DMS 273 treated with DMSO at 0.1 percent for 48 hours (cell line): Measurements from ENCODE around the gene NINJ1.
A peak's percentile ranks its signal among the peaks of the same experiment; 100 is the strongest.

Source experiments
- DNase-seq: peaks from one replicate; lab custom pipeline; 2025; lab: John Stamatoyannopoulos, UW

The NINJ1 gene

GRCh38 chr9:93086447-93087224, 47.4 kb downstream of the NINJ1 start:
- DNase-seq, result no peak

GRCh38 chr9:93085676-93086075, 48.4 kb downstream of the NINJ1 start:
- no peak for DNase-seq

GRCh38 chr9:93084471-93084881, 49.6 kb downstream of the NINJ1 start:
- DNase-seq, result no peak

GRCh38 chr9:93083592-93084470, 50.2 kb downstream of the NINJ1 start:
- no peak for DNase-seq

GRCh38 chr9:93082841-93083411, 51.1 kb downstream of the NINJ1 start:
- DNase-seq, result no peak

- no peak for DNase-seq
Measured at GRCh38 chr9:93081931-93082330, 52.1 kb downstream of the NINJ1 start.

- no peak for DNase-seq
Measured at GRCh38 chr9:93081081-93081529, 52.9 kb downstream of the NINJ1 start.

- no peak for DNase-seq
Measured at GRCh38 chr9:93080406-93080805, 53.6 kb downstream of the NINJ1 start.

- no peak for DNase-seq
Measured at GRCh38 chr9:93079371-93079770, 54.7 kb downstream of the NINJ1 start.

- no peak for DNase-seq
Measured at GRCh38 chr9:93077811-93078210, 56.2 kb downstream of the NINJ1 start.

- DNase-seq, result no peak
Measured at GRCh38 chr9:93077367-93077766, 56.7 kb downstream of the NINJ1 start.

GRCh38 chr9:93076792-93077128, 57.3 kb downstream of the NINJ1 start:
- DNase-seq, result no peak

- DNase-seq, result no peak
Measured at GRCh38 chr9:93076101-93076791, 57.8 kb downstream of the NINJ1 start.

- peak; percentile 38 for DNase-seq
Measured at GRCh38 chr9:93072383-93072795, 61.7 kb downstream of the NINJ1 start.
